Tibial artery (tissue), 4 donors: ENCODE measurements around the gene MYOG.

Source experiments
- DNase-seq, 2 donors: peaks; one replicate each; pipeline ENCODE4 v3.0.0-alpha.2; 2019
- H3K27ac ChIP-seq, 2 donors: fragments of 200-600 bp; sonication (generic) in 1 of 2; 1 replicate in 1 of 2; 2 replicates in 1 of 2; pipeline ENCODE4 v1.5.1; 2018 to 2019; ENCODE audit warnings: mild to moderate bottlenecking in 1 of 2
- H3K27me3 ChIP-seq, 2 donors: fragments of 200-600 bp; sonication (generic) in 1 of 2; one replicate each; pipeline versions ENCODE4 v1.5.1 to v1.6.0; 2016 to 2019
- H3K36me3 ChIP-seq, 3 donors: fragments of 200-600 bp; sonication (generic) in 2 of 3; one replicate each; pipeline ENCODE4 v1.5.1; 2016 to 2019; ENCODE audit warnings: mild to moderate bottlenecking in 2 of 3
- H3K4me1 ChIP-seq, 4 donors: fragments of 200-600 bp; sonication (generic) in 2 of 4; 1 replicate in 3 of 4; 2 replicates in 1 of 4; pipeline ENCODE4 v1.5.1; 2016 to 2019
- H3K4me3 ChIP-seq, 2 donors: fragments of 200-600 bp; sonication (generic) in 1 of 2; 1 replicate in 1 of 2; 2 replicates in 1 of 2; pipeline ENCODE4 v1.5.1; 2018 to 2019; ENCODE audit warnings: mild to moderate bottlenecking in 2 of 2
- H3K9me3 ChIP-seq, 3 donors: fragments of 200-600 bp; sonication (generic) in 1 of 3; one replicate each; pipeline ENCODE4 v1.5.1; 2016 to 2019
- intact Hi-C: fragments of 100-400 bp; cut with DNase I; formaldehyde crosslinking; loops from one replicate; pipeline ENCODE4 v1.15.0; 2023; ENCODE audit warnings: low total_unique reads
- TF ChIP-seq, protein P1 (sequence below), 2 experiments: fragments of 200-600 bp in 1 of 2; fragments of 450-650 bp in 1 of 2; IDR thresholded peaks; one replicate each; pipeline ENCODE4 v1.5.1; 2017 to 2019; ENCODE audit warnings: antibody characterized with exemption in 2 of 2, mild to moderate bottlenecking in 1 of 2, moderate library complexity in 1 of 2

The MYOG gene

DNA sequence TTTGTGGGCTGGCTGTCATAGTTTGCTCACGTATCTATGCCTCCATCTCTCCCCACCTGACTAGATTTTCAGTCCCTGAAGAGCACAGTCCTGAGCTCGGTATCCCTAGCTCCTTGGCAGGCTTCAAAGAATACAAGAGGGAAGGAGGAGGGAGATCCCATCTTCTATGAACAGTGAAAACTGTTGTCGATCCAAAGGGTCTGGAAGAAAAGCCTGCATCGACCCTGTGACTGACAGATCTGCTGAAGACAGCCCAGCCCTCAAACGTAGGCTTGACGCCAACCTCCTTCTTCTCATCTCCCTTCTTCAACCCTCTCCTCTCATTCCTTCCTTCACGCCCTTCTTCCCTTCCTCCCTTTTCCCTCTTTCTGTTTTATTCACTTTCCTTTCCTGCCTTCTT is 28.4 kb upstream of the MYOG start:
- Histone ChIP-seq H3K27me3 (peaks cover 0 to 34% of the 10 kb centered on the region in 2 donors), H3K4me1 (peaks cover 0 to 12% (median 5%) of the 10 kb centered on the region in 4 donors), H3K9me3 (no peaks in the 10 kb centered on the region), H3K36me3 (no peaks in the 10 kb centered on the region), H3K27ac (no peak overlapping the region), H3K4me3 (no peak overlapping the region)
- DNase-seq = no peak
- intact Hi-C loops = loop anchor here (5.0 kb wide), 1 partner anchor 72 kb away; no protein-coding TSS in a partner anchor
- TF ChIP-seq, protein P1, sequence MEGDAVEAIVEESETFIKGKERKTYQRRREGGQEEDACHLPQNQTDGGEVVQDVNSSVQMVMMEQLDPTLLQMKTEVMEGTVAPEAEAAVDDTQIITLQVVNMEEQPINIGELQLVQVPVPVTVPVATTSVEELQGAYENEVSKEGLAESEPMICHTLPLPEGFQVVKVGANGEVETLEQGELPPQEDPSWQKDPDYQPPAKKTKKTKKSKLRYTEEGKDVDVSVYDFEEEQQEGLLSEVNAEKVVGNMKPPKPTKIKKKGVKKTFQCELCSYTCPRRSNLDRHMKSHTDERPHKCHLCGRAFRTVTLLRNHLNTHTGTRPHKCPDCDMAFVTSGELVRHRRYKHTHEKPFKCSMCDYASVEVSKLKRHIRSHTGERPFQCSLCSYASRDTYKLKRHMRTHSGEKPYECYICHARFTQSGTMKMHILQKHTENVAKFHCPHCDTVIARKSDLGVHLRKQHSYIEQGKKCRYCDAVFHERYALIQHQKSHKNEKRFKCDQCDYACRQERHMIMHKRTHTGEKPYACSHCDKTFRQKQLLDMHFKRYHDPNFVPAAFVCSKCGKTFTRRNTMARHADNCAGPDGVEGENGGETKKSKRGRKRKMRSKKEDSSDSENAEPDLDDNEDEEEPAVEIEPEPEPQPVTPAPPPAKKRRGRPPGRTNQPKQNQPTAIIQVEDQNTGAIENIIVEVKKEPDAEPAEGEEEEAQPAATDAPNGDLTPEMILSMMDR (IDR thresholded peaks at IDR 0.05) = no peak

DNA sequence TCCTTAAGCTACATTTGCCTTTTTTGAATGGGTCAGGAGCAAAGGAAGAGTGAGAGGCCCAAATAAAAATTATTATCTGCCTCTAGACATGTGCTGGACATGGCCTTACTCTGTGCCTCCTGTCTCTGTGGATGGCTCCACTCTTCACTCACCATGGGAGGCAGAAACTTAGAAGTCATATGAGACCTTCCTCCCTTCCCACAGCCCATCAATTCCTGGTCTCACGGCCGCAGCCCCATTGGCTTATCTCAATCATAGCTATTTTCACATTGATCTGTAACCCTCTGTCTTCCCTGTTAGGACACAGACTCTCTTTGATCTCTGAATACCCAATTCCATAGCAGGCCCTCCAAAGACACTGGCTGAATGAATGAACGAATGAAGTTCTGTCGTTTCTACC is 27.5 kb upstream of the MYOG start:
- no peak overlapping the region for H3K4me3 ChIP-seq
- TF ChIP-seq, protein P1 (IDR thresholded peaks at IDR 0.05) = no peak
- H3K27ac ChIP-seq = no peak overlapping the region
- intact Hi-C loops = loop anchor here (5.0 kb wide), 1 partner anchor 71 kb away; no protein-coding TSS in a partner anchor
- H3K36me3 ChIP-seq = no peaks in the 10 kb centered on the region
- DNase-seq = no peak
- peaks cover 0 to 30% of the 10 kb centered on the region in 2 donors for H3K27me3 ChIP-seq
- H3K4me1 ChIP-seq = peaks cover 0 to 9% (median 4%) of the 10 kb centered on the region in 4 donors
- no peaks in the 10 kb centered on the region for H3K9me3 ChIP-seq

DNA sequence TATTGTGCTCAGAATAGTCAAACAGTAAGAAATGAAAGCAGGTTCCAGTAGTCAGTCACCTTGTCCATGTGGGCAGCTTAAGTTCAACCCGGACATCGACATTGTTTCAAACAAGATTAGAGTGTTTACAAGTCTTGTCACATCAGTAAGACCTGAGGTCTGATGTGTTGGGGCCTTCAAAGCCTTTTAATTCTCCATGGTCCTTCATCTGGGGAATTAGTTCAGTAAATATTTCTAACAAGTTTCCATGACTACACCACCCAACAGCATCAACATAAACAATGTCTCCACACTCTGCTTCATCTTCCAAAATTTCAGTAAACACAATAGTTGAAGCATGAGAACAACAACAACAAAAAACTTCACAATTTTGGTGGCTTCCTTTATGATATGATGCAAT is 26.7 kb upstream of the MYOG start:
- no peaks in the 10 kb centered on the region for H3K9me3 ChIP-seq
- DNase-seq = no peak
- peaks cover 0 to 28% of the 10 kb centered on the region in 2 donors for H3K27me3 ChIP-seq
- TF ChIP-seq, protein P1 (IDR thresholded peaks at IDR 0.05) = no peak
- intact Hi-C loops = loop anchor here (5.0 kb wide), 1 partner anchor 70 kb away; no protein-coding TSS in a partner anchor
- peaks cover 0 to under 1% (median under 1%) of the 10 kb centered on the region in 4 donors for H3K4me1 ChIP-seq
- H3K4me3 ChIP-seq = no peak overlapping the region
- H3K36me3 ChIP-seq = no peaks in the 10 kb centered on the region
- no peak overlapping the region for H3K27ac ChIP-seq

DNA sequence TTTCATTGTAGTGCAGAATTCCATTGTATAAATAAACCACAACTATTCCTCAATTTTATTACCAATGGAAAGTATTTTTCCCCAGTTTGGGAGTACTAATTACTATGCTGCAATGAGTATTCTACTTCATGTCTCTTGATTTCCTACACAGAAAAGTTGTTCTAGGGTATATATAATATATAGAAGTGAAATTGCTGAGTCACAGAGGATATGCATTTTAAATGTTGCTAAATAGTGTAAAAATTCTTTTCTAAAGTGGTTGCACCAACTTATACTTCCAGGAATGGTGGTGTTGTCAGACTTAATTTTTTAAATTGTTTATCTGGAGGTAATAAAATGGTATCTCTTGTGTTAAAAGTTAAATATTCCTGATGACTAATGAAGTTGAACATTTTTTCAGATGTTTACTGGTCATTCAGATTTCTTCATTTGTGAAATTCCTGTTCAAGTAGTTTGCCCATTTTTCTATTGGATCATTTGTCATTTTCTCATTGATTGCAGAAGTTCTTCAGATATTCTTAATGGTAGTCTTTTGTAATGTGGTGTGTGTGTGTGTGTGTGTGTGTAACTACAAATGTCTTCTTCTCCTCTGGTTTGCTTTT is 19.1 kb upstream of the MYOG start:
- intact Hi-C loops = no loop called here

DNA sequence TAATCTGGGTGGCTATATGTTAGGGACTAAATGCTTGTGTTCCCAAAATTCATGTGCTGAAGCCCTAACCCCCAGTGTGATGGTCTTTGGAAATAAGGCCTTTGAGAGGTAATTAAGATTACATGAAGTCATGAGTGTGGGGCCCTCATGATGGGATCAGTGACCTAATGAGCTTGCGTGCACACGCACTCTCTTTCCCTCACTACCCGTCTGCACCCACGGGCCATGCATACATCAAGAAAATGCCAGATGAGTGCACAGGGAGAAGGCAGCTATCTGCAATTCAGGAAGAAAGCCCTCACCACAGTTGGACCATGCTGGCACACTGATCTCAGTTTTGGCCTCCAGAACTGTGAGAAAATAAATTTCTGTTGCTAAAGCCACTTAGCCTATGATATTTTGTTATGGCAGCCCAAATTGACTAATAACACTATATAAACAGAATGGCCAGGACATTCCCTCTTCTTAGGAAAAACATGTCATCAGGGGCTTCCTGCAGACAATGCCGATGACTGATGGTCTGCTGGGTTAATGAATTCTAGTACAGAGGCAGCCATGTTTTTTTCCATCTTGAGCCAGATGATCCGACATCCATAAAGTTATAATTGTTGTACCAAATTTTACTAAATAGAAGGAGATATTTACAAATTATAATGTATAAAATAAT is 18.1 kb upstream of the MYOG start:
- peaks cover 0 to 24% of the 10 kb centered on the region in 2 donors for H3K27me3 ChIP-seq
- no peaks in the 10 kb centered on the region for H3K36me3 ChIP-seq
- intact Hi-C loops = no loop called here
- DNase-seq = no peak
- no peaks in the 10 kb centered on the region for H3K4me1 ChIP-seq
- H3K27ac ChIP-seq = no peak overlapping the region
- no peak overlapping the region for H3K4me3 ChIP-seq
- peaks cover 0 to 6% (median 5%) of the 10 kb centered on the region in 3 donors for H3K9me3 ChIP-seq
- TF ChIP-seq, protein P1 (IDR thresholded peaks at IDR 0.05) = no peak

More for the DNA sequence above, 19.1 kb upstream of the MYOG start:
- Histone ChIP-seq H3K4me1 (no peaks in the 10 kb centered on the region), H3K9me3 (peaks cover 0 to 6% (median 5%) of the 10 kb centered on the region in 3 donors), H3K27ac (no peak overlapping the region), H3K36me3 (no peaks in the 10 kb centered on the region), H3K4me3 (no peak overlapping the region), H3K27me3 (peaks cover 0 to 24% of the 10 kb centered on the region in 2 donors)
- no peak for DNase-seq
- TF ChIP-seq, protein P1 (IDR thresholded peaks at IDR 0.05) = no peak
